OCI-LY3 (cell line): ENCODE measurements around the gene GPX2.

Source experiments
- H2AFZ ChIP-seq: fragments of 200-600, 300-600 bp; shearing (Covaris generic); 2 replicates; pipeline ENCODE4 v1.6.0; 2014; ENCODE audit warnings: antibody characterized with exemption, low read depth, low read length
- H3K27ac ChIP-seq: fragments of 200-600, 300-600 bp; sonication (generic); 2 replicates; pipeline ENCODE4 v1.5.1; 2014; ENCODE audit warnings: mild to moderate bottlenecking, low read length, moderate library complexity, mixed read lengths
- H3K27me3 ChIP-seq: fragments of 200-600, 300-600 bp; sonication (generic); 2 replicates; pipeline ENCODE4 v1.6.1; 2014; ENCODE audit warnings: low read depth, low read length, mixed read lengths
- H3K36me3 ChIP-seq: fragments of 200-600, 300-600 bp; sonication (generic); replicated peaks from 2 replicates; pipeline ENCODE3; 2014; ENCODE audit warnings: low read depth, low read length, mixed read lengths
- H3K4me1 ChIP-seq: fragments of 300-600, 200-600 bp; sonication (generic); 2 replicates; pipeline ENCODE4 v1.6.1; 2014; ENCODE audit warnings: low read length, mixed read lengths
- H3K4me2 ChIP-seq: fragments of 200-600, 300-600 bp; sonication (generic); 2 replicates; pipeline ENCODE4 v1.6.1; 2014; ENCODE audit warnings: low read length, mixed read lengths
- H3K4me3 ChIP-seq: fragments of 300-600, 200-600 bp; sonication (generic); 2 replicates; pipeline ENCODE4 v1.5.1; 2014; ENCODE audit warnings: antibody characterized with exemption, mild to moderate bottlenecking, low read length, moderate library complexity
- H3K79me2 ChIP-seq: fragments of 300-600, 200-600 bp; shearing (Covaris generic); 2 replicates; pipeline ENCODE4 v1.6.1; 2014; ENCODE audit warnings: mild to moderate bottlenecking, low read length, mixed read lengths
- H3K9ac ChIP-seq: fragments of 300-600, 200-600 bp; shearing (Covaris generic); 2 replicates; pipeline ENCODE4 v1.6.0; 2014; ENCODE audit warnings: mild to moderate bottlenecking, low read length, moderate library complexity
- H3K9me3 ChIP-seq: fragments of 200-600, 300-600 bp; shearing (Covaris generic); 2 replicates; pipeline ENCODE4 v1.6.1; 2014; ENCODE audit warnings: low read length, mixed read lengths; ENCODE audit not compliant: insufficient read depth
- H4K20me1 ChIP-seq: fragments of 200-600, 300-600 bp; sonication (generic); 2 replicates; pipeline ENCODE4 v1.6.1; 2016; ENCODE audit warnings: low read length, mixed read lengths; ENCODE audit not compliant: insufficient read depth
- CTCF ChIP-seq: fragments of 200-600, 300-600 bp; sonication (generic); IDR thresholded peaks from 2 replicates; pipeline ENCODE4 v1.5.1; 2014; ENCODE audit warnings: antibody characterized with exemption, low read length, low read depth
- EZH2phosphoT487 ChIP-seq: fragments of 200-600 bp; shearing (Covaris generic); IDR thresholded peaks from 2 replicates; pipeline ENCODE4 v1.6.1; 2018; ENCODE audit warnings: antibody characterized with exemption, mixed run types, low read depth

The GPX2 gene

GRCh38 chr14:64889352-64889751 lies 53.2 kb downstream of the GPX2 start:
- TF ChIP-seq CTCF, result no peak
- TF ChIP-seq EZH2phosphoT487, result no peak
- Histone ChIP-seq H3K79me2 (no peaks in the 10 kb centered on the region), H3K4me3 (no peak overlapping the region), H4K20me1 (no peaks in the 10 kb centered on the region), H3K4me2 (no peak overlapping the region), H3K9ac (no peak overlapping the region), H3K27ac (no peak overlapping the region), H3K36me3 (no peaks in the 10 kb centered on the region), H3K4me1 (no peaks in the 10 kb centered on the region), H3K27me3 (peaks cover 36% of the 10 kb centered on the region), H3K9me3 (no peaks in the 10 kb centered on the region), H2AFZ (no peak overlapping the region)
